HG03159 (cell line): ENCODE data around the gene TMEM126A.
"Not testable (repeated sequence)": the region's sequence is repeated elsewhere in the genome, so short reads cannot be mapped to it uniquely, and the experiment has no call there.

Experiments
- ATAC-seq: cut with Tn5 transposase; IDR thresholded peaks from one replicate; pipeline ENCODE4 v1.9.1; 2021; ENCODE audit warnings: mild to moderate bottlenecking, moderate library complexity; ENCODE audit not compliant: unreplicated experiment

TMEM126A gene

GRCh38 chr11:85647604-85648299 is at the start of gene TMEM126A:
TMEM126A (plus strand) TSS chr11:85647967; CDS start chr11:85650256, 2,289 bp downstream.
- peak; percentile 99 for ATAC-seq

DNA sequence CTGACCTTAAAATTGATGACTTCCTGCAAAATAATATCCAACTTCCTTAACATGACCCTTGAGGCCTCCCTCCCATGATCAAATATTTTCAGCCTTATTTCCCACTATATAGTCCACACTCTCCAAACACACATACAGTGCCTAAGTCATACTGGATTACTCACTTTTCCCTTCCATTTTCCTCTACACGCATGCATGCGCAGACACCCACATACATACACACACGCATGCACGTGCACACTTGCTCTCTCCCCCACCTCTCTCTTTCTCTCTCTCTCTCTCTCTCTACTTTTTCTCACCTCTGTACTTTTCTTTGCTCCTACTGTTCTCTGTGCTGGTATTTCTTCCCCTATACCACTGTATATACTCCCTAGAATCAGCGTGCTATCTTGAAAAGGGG is 48.7 kb upstream of the TMEM126A start:
- ATAC-seq, result no peak

GRCh38 chr11:85602526-85603213 is 45.1 kb upstream of the TMEM126A start:
- no peak for ATAC-seq

DNA sequence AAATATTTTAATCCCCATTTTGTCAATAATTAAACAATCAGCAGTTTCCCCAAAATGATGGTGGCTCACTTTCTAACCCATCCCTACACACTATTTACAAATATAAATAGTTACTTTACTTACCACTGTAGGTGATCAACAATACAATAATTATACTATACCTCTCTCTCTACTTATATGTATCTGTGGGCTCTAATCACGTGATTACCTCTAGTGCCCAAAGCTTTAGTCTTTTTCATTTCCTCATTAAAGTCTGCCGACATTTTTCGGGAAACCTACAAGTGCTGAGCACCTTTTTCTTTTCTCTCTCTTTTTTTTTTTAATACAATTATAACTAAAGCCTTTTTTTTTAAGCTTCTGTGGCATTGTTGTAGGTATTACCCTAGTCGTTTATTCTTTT is 44.5 kb upstream of the TMEM126A start:
- no peak for ATAC-seq

GRCh38 chr11:85606237-85606636 is 41.5 kb upstream of the TMEM126A start:
- not testable (repeated sequence) for ATAC-seq

GRCh38 chr11:85608621-85609020 is 39.1 kb upstream of the TMEM126A start:
- not testable (repeated sequence) for ATAC-seq

- not testable (repeated sequence) for ATAC-seq
These were observed 38.5 kb upstream of the TMEM126A start for GRCh38 chr11:85609286-85609685.

GRCh38 chr11:85611643-85612042 is 36.1 kb upstream of the TMEM126A start:
- not testable (repeated sequence) for ATAC-seq

DNA sequence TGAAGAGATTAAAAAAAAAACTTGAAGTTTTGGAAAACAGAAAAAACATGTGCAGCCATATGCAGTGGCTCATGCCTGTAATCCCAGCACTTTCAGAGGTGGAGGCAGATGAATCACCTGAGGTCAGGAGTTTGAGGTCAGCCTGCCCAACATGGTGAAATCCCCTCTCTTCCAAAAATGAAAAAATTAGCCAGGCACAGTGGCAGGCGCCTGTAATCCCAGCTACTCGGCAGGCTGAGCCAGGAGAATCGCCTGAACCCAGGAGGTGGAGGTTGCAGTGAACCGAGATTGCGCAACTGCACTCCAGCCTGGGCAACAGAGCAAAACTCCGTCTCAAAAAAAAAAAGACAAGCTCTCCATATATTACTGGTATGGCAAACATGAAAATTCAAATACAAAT is 28.3 kb upstream of the TMEM126A start:
- no peak for ATAC-seq

GRCh38 chr11:85620256-85620655 is 27.5 kb upstream of the TMEM126A start:
- ATAC-seq, result no peak

- ATAC-seq, result no peak
These were observed 21.3 kb upstream of the TMEM126A start for GRCh38 chr11:85626496-85626895.

- peak; percentile 0 for ATAC-seq
These were observed 20.3 kb upstream of the TMEM126A start, which contains the start of gene DLG2 for GRCh38 chr11:85627332-85627997. DLG2 (minus strand) TSS chr11:85627344.

DNA sequence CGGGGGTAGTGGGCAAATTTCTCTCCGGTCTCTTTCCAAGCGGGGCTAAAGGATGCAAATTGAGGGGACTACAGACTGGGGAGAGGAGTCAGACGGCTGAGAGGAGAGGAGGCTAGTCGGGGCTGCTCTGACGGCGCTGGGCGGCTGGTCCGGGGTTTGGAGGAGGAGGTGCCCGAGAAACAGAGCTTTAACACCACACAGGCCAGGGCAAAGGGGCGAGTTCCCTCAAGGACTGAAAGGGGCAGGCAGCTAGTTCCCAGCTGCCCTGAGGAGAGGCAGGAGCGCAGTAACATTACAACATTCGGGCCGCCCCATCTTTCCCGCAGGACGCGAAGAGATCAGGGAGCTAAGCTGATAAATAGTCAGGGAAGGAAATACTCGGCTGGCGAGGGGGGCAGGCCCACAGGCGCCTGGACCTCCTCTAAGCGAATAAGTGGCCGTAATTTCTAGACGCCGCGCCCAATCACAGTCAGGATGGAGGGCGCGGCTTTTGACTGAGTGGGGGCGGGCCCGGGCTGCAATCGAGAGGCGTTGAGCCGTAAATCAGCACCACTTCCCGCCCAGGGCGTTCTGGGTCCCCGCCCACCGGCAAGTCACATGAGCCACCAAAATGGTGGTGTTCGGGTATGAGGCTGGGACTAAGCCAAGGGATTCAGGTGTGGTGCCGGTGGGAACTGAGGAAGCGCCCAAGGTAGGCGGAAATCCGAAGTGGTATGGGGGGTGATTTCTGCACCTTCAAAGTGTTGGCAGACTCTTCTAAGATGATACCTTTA is 19.6 kb upstream of the TMEM126A start, which contains the start of gene TMEM126B:
Gene TMEM126B, plus strand, starts transcription at position 596 of the 773 bp plus-strand sequence. Its CDS starts 15 bp downstream, at position 611.
- ATAC-seq, result peak; percentile 99

GRCh38 chr11:85628771-85629341 is 18.9 kb upstream of the TMEM126A start:
- peak; percentile 6 for ATAC-seq

DNA sequence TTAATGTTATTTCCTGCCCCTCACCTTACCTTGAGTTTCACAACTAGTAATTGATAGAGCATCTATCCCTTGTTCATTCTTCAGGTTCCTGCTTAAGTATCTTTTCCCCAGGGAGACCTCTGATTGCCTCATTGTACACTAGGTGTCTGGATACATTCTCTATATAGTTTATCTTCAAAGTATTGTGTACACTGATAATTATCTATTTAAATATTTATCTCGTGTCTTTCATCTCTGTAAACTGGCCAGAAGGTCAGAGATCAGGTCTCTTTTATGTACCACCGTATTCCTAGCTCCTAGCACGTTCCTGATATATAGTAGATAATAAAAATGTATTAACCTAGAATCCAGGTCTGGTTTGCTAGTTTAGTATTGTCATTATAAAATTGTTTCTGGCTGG is 13.0 kb upstream of the TMEM126A start:
- no peak for ATAC-seq

DNA sequence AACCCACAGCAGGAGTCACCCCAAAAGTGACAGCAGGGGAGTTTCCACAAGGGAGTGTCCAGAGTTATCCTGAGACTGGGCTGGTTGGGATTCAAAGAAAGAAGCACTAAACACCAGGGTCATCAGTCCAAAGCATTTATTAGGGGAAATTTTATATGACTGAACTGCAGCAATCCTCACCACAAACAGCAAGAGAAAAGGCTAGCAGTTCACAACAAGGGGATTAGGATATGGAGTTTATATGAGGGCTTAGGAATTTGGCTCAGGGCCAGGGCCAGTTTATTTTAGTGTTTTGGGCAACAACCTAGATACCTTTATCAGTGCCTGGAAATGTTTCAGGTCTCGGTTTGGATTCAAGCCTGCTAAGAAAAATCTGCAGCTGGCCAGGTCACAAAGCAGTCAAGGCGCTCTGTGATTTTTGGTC is 4.6 kb upstream of the TMEM126A start:
- ATAC-seq, result no peak

GRCh38 chr11:85647078-85647477 is 689 bp upstream of the TMEM126A start:
- no peak for ATAC-seq

GRCh38 chr11:85651118-85651517 is 3.4 kb downstream of the TMEM126A start:
- ATAC-seq, result no peak

- no peak for ATAC-seq
These were observed 5.2 kb downstream of the TMEM126A start for GRCh38 chr11:85652786-85653447.

DNA sequence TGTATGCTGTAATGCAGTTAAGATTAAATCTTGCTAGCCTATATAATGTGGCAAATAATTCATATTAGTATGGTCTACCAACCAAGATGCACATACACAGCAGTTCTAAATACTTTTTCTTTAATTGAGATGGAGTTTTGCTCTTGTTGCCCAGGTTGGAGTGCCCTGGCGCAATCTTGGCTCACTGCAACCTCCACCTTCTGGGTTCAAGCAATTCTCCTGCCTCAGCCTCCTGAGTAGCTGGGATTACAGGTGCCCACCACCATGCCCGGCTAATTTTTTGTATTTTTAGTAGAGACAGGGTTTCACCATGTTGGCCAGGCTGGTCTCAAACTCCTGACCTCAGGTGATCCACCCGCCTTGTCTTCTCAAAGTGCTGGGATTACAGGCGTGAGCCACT is 6.6 kb downstream of the TMEM126A start:
- not testable (repeated sequence) for ATAC-seq
